ENCODE results near the gene CDPF1.
"Not testable (repeated sequence)": the region's sequence is repeated elsewhere in the genome, so short reads cannot be mapped to it uniquely, and the experiment has no call there.

Gene CDPF1

GRCh38 chr22:46224044-46224897 is 25.8 kb downstream of the CDPF1 start:
- no peak for DNase-seq

DNA sequence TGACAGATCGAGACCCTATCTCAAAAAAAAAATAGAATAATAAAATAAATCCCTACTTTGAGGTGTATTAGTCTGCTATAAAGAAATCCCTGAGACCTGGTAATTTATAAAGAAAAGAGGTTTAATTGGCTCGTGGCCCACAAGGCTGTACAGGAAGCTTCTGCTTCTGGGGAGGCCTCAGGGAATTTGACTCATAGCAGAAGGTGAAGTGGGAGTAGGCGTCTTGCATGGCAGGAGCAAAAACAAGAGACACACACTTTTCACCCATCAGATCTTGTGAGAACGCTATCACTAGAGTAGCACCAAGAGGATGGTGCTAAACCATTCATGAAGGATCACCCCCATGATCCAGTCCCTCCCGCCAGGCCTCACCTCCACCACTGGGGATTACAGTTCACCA is 29.2 kb downstream of the CDPF1 start:
- DNase-seq, result no peak

DNA sequence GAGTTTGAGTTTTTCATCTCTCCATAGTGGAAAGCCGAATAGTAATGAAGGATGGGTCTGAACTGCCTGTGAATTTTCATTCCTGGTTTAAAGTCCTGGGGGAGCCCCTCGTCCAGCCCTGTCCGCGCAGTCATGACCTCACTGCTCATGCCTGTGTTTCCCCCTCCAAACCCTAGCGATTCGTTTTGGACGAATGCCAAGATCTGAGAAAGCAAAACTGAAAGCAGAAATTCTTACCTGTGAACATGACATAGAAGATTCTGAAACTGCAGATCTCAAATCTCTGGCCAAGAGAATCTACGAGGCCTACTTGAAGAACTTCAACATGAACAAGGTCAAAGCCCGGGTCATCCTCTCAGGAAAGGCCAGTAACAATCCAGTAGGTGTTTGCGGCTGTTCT is 30.5 kb downstream of the CDPF1 start:
- no peak for DNase-seq

DNA sequence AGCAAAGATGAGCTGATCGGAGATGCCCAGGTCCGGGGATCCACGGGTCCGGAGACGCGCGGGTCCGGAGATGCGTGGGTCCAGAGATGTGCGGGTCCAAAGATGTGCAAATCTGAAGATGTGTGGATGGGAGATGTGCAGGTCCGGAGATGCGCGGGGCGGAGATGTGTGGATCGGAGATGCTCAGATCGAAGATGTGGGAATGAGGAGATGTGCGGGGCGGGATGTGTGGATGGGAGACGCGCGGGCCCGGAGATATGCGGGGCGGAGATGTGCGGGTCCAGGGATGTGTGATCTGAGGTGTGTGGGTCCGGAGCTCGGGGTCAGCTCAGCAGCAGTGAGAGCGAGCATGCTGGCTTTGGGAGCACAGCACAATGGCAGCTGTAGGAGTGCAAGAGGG is 35.5 kb downstream of the CDPF1 start:
- no peak for DNase-seq

GRCh38 chr22:46214149-46214548 is 35.9 kb downstream of the CDPF1 start:
- DNase-seq, result no peak

- no peak for DNase-seq
These were observed 37.0 kb downstream of the CDPF1 start for GRCh38 chr22:46213052-46213451.

- no peak for DNase-seq
These were observed 37.9 kb downstream of the CDPF1 start for GRCh38 chr22:46212195-46212594.

DNA sequence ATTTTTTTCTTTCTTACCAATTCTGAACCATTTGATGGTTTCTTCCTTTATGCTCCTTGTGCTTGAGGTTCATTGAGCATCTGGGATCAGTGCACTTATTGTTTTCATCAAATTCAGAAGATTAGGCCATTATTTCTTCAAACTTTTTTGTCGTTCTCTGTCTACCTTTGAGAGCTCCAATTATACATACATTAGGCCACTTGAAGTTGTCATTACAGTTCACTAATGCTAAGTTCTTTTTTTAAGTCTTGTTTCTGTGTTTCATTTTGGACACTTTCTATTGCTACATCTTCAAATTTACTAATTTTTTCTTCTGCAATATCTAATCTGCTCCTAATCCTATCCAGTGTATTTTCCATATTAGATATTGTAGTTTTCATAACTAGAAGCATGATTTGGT is 40.8 kb downstream of the CDPF1 start:
- no peak for DNase-seq

DNA sequence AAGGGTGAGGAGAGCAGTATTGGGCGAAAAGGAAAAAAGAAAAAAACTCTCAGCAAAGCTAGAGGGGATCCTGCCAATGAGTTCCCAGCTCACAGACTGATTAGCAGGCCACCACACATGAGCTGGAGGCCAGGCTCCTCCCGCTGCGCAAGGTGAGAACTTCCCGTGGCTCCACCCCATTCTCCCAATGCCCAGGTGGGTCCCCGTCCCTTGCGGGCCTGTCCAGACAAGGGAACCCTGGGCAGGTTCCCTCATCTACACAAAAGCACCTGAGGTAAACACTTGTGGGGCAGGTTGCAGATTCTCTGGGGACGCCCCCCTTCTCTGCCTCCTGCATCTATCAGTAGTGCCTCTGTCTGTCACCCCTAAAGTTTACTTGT is 46.5 kb downstream of the CDPF1 start:
- no peak for DNase-seq

GRCh38 chr22:46202897-46203600 is 47.0 kb downstream of the CDPF1 start:
- DNase-seq, result no peak

- no peak for DNase-seq
These were observed 48.9 kb downstream of the CDPF1 start for GRCh38 chr22:46201059-46201757.

DNA sequence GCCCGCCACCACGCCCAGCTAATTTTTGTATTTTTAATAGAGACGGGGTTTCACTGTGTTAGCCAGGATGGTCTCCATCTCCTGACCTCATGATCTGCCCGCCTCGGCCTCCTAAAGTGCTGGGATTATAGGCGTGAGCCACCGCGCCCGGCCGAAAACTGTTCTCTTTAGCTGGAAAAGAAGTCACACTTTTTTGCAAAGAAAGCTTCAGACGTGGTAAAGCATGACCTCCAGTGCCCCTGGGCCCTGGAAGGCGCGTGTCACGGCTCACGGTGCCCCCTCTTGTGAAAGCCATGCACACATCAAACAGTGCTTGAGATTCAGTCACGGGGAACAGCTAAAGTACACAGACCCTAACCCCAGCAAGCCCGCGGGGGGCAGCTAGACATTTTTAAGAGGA is 51.3 kb downstream of the CDPF1 start:
- not testable (repeated sequence) for DNase-seq

GRCh38 chr22:46198274-46198673 is 51.8 kb downstream of the CDPF1 start:
- DNase-seq, result no peak

DNA sequence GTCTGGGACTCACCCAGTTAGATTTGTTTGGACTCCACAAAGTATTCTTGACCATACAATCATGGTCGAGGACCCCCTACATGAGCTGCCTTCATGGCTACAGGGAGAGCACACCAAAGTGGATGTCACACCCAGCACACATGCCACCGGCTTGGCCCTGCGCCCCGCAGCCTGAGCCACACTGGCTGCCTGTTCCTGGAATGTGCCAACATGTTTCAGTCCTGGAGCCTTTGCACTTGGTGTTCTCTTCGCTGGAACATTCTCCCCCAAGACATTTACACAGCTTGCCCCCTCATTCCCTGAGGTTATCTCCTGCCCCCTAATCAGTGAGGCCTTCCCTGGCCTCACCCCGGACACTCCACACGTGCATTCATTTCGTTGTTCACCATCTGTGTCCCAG is 53.8 kb downstream of the CDPF1 start:
- DNase-seq, result no peak

DNA sequence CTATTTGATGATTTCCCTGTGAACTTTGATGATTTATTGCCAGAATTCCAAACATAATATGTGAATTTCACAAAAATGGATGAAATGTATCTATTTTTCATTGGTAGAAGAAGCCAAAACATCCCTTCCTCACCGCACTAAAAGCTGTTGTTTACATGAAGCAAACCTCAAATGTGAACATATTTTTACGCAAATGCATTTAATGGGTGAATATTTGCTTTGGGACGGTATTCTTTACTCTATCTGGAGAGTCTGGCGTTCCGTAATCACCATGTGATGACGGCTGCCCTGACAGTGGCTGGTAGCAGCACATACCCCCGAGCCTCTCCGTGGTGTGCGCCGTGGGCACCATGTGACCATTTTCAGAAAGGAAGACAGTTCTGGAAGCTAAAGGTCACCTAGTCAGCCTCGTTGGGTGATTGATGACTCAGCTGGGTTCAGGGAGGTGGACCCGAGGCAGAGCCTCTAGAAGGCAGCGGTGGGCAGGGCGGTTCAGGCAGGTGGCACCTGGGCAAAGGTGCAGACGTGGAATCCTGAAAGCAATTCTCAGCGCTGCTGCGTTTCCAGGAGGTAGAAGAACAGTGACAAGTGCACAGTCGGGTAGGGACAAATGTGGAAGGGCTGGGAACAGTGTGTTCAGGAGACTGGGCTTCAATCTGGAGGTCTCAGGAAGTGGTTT is 54.5 kb downstream of the CDPF1 start:
- DNase-seq, result no peak
